Ishikawa (cell line): ENCODE data around the gene CYP2U1.

Experiments
- CEBPB ChIP-seq: IDR thresholded peaks from 2 replicates; pipeline ENCODE4 v1.6.1; 2012
- CREB1 ChIP-seq: IDR thresholded peaks from 2 replicates; pipeline ENCODE4 v1.6.1; 2012; ENCODE audit warnings: low read depth
- EGR1 ChIP-seq: IDR thresholded peaks from 2 replicates; pipeline ENCODE4 v1.6.1; 2012
- EP300 ChIP-seq: IDR thresholded peaks from 2 replicates; pipeline ENCODE4 v1.6.1; 2012; ENCODE audit warnings: borderline replicate concordance
- FOXM1 ChIP-seq: IDR thresholded peaks from 2 replicates; pipeline ENCODE4 v1.6.1; 2012; ENCODE audit warnings: low read depth, borderline replicate concordance
- RAD21 ChIP-seq: IDR thresholded peaks from 2 replicates; pipeline ENCODE4 v1.6.1; 2012; ENCODE audit warnings: low read depth
- REST ChIP-seq: IDR thresholded peaks from 2 replicates; pipeline ENCODE4 v1.6.1; 2012; ENCODE audit warnings: low read depth, mild to moderate bottlenecking
- TAF1 ChIP-seq: IDR thresholded peaks from 2 replicates; pipeline ENCODE4 v1.6.1; 2012; ENCODE audit warnings: low read depth, mild to moderate bottlenecking
- TCF12 ChIP-seq: IDR thresholded peaks from 2 replicates; pipeline ENCODE4 v1.6.1; 2012; ENCODE audit warnings: low read depth
- TEAD4 ChIP-seq: IDR thresholded peaks from 2 replicates; pipeline ENCODE4 v1.6.1; 2012
- YY1 ChIP-seq: IDR thresholded peaks from 2 replicates; pipeline ENCODE4 v1.6.1; 2012; ENCODE audit warnings: low read depth
- ZBTB7A ChIP-seq: IDR thresholded peaks from 2 replicates; pipeline ENCODE4 v1.6.1; 2012; ENCODE audit warnings: low read depth
- TF ChIP-seq, protein P1 (sequence below): IDR thresholded peaks from 2 replicates; pipeline ENCODE4 v1.6.1; 2012
- TF ChIP-seq, protein P2 (sequence below): IDR thresholded peaks from 2 replicates; pipeline ENCODE4 v1.6.1; 2012

DNA sequence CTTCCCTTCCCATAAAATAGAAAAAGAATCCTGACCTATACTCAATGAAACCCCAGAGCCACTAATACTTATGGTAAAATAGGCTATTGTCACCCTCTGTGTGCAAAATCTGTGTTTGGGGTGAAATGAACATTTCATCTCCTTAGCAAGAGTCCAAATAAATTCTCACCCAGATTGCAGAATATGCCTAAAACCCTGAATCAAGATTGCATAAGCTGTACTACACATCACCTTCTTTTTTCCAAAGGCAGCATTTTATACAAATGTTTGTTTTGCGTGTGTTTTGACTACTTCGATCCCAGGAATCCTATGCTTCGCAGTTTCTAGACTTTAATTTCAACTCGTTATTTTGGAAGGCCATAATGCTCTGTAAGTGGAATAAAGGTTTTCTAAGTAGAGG lies 46.1 kb downstream of the CYP2U1 start:
- no peak for TF ChIP-seq YY1
- TF ChIP-seq CEBPB, result no peak
- no peak for TF ChIP-seq CREB1
- TF ChIP-seq, protein P1, sequence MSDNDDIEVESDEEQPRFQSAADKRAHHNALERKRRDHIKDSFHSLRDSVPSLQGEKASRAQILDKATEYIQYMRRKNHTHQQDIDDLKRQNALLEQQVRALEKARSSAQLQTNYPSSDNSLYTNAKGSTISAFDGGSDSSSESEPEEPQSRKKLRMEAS, result no peak
- TF ChIP-seq REST, result no peak
- TF ChIP-seq TEAD4, result no peak
- TF ChIP-seq RAD21, result no peak
- no peak for TF ChIP-seq EP300
- no peak for TF ChIP-seq TAF1
- TF ChIP-seq EGR1, result no peak
- TF ChIP-seq FOXM1, result no peak
- no peak for TF ChIP-seq TCF12
- TF ChIP-seq, protein P2, sequence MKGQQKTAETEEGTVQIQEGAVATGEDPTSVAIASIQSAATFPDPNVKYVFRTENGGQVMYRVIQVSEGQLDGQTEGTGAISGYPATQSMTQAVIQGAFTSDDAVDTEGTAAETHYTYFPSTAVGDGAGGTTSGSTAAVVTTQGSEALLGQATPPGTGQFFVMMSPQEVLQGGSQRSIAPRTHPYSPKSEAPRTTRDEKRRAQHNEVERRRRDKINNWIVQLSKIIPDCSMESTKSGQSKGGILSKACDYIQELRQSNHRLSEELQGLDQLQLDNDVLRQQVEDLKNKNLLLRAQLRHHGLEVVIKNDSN, result no peak
- TF ChIP-seq ZBTB7A, result no peak
